Measurements from ENCODE around the gene SRCIN1.

Gene SRCIN1

GRCh38 chr17:38632334-38632733 lies 26.6 kb upstream of the SRCIN1 start:
- TF ChIP-seq CTCF (IDR thresholded peaks at IDR 0.05), result no peak

GRCh38 chr17:38628441-38628840 lies 22.7 kb upstream of the SRCIN1 start:
- TF ChIP-seq CTCF (IDR thresholded peaks at IDR 0.05), result no peak

GRCh38 chr17:38627957-38628356 lies 22.2 kb upstream of the SRCIN1 start:
- no peak for TF ChIP-seq CTCF (IDR thresholded peaks at IDR 0.05)

GRCh38 chr17:38625482-38625881 lies 19.7 kb upstream of the SRCIN1 start:
- no peak for TF ChIP-seq CTCF (IDR thresholded peaks at IDR 0.05)

GRCh38 chr17:38621538-38621937 lies 15.8 kb upstream of the SRCIN1 start:
- no peak for TF ChIP-seq CTCF (IDR thresholded peaks at IDR 0.05)

- TF ChIP-seq CTCF (IDR thresholded peaks at IDR 0.05), result no peak
Observed at GRCh38 chr17:38620551-38621277, 15.0 kb upstream of the SRCIN1 start.

- no peak for TF ChIP-seq CTCF (IDR thresholded peaks at IDR 0.05)
Observed at GRCh38 chr17:38619937-38620550, 14.3 kb upstream of the SRCIN1 start.

All from LNCAP (cell line).